HCT116 (cell line): ENCODE results near the gene DOK6.

ENCODE experiments used
- CEBPB ChIP-seq: IDR thresholded peaks from 2 replicates; pipeline ENCODE4 v1.6.1; 2012; ENCODE audit warnings: low read depth
- CTCF ChIP-seq, 3 experiments: fragments of 200-600 bp in 1 of 3; sonication (generic) in 1 of 3; IDR thresholded peaks in 2 of 3; conservative IDR thresholded peaks in 1 of 3; 2 replicates each; pipeline ENCODE4 v1.5.1; 2012 to 2017; ENCODE audit warnings: low read depth in 2 of 3, low read length in 2 of 3, antibody characterized with exemption in 1 of 3, borderline replicate concordance in 1 of 3, control low read depth in 1 of 3, mild to moderate bottlenecking in 1 of 3, mixed read lengths in 1 of 3, mixed run types in 1 of 3, moderate library complexity in 1 of 3; ENCODE audit not compliant: insufficient read depth in 1 of 3
- EZH2 ChIP-seq: fragments of 200-600 bp; sonication (generic); IDR thresholded peaks from 2 replicates; pipeline ENCODE4 v1.6.1; 2017; ENCODE audit warnings: antibody characterized with exemption, mixed run types
- JUND ChIP-seq: IDR thresholded peaks from 2 replicates; pipeline ENCODE4 v1.6.1; 2012
- MAX ChIP-seq: IDR thresholded peaks from 2 replicates; pipeline ENCODE4 v1.6.1; 2012
- POLR2A ChIP-seq: IDR thresholded peaks from 2 replicates; pipeline ENCODE4 v1.7.0; 2011; ENCODE audit warnings: borderline replicate concordance; ENCODE audit not compliant: insufficient read depth, insufficient read length; ENCODE audit errors: extremely low read depth
- POLR2AphosphoS5 ChIP-seq: IDR thresholded peaks from 2 replicates; pipeline ENCODE4 v1.6.1; 2011; ENCODE audit warnings: mild to moderate bottlenecking, low read depth, low read length, moderate library complexity
- REST ChIP-seq: IDR thresholded peaks from 2 replicates; pipeline ENCODE4 v1.6.1; 2012; ENCODE audit warnings: low read depth
- SIN3A ChIP-seq: IDR thresholded peaks from 2 replicates; pipeline ENCODE4 v1.6.1; 2012; ENCODE audit warnings: low read depth
- SRF ChIP-seq: IDR thresholded peaks from 2 replicates; pipeline ENCODE4 v1.6.1; 2012; ENCODE audit warnings: low read depth
- ZFX ChIP-seq: fragments of 450-650 bp; IDR thresholded peaks from 2 replicates; pipeline ENCODE4 v1.6.1; 2017
- ZNF274 ChIP-seq: fragments of 200-500 bp; sonication (Bioruptor generic); IDR thresholded peaks from 2 replicates; pipeline ENCODE4 v1.6.1; 2014; ENCODE audit warnings: mild to moderate bottlenecking, low read depth, low read length, inconsistent platforms

- no peak for TF ChIP-seq ZFX
- no peak for TF ChIP-seq REST
- no peak for TF ChIP-seq POLR2A
- TF ChIP-seq JUND, result no peak
- no peak for TF ChIP-seq POLR2AphosphoS5
- no peak for TF ChIP-seq CTCF (IDR thresholded peaks at IDR 0.05 in 2 of 3, conservative IDR thresholded peaks at IDR 0.05 in 1 of 3; ENCODE audit: borderline replicate concordance in 1 of 3, insufficient read depth in 1 of 3, low read depth in 2 of 3, low read length in 2 of 3)
- TF ChIP-seq MAX, result no peak
- no peak for TF ChIP-seq ZNF274
- no peak for TF ChIP-seq SRF
- no peak for TF ChIP-seq EZH2
- TF ChIP-seq CEBPB, result no peak
- no peak for TF ChIP-seq SIN3A
Measured at GRCh38 chr18:69878213-69878933, 477.7 kb downstream of the DOK6 start.
